HG03066 (cell line): ENCODE measurements around the gene APLF.
"Not testable (repeated sequence)": the region's sequence is repeated elsewhere in the genome, so short reads cannot be mapped to it uniquely, and the experiment has no call there.

Experiments used
- ATAC-seq: cut with Tn5 transposase; IDR thresholded peaks from one replicate; pipeline ENCODE4 v1.9.1; 2021; ENCODE audit warnings: low read depth; ENCODE audit not compliant: unreplicated experiment

Gene APLF

DNA sequence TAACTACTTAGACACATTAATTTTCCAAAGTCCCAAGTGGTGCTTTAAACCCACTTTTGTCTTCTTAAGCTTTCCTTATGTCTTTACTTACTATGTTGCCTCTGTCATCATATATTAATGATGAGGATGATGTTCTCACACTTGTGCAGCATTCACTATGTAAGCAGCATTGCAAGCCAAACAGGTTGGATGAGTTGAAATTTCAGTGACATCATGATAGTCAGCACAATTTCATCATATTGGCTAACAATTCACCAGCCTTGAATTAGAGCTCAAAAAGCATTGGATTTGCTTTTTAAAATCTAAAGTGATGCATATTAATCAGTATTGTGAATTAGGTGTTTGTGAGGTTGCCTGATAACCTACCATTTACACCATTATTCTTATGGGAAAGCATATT lies 7.7 kb downstream of the APLF start:
- no peak for ATAC-seq

DNA sequence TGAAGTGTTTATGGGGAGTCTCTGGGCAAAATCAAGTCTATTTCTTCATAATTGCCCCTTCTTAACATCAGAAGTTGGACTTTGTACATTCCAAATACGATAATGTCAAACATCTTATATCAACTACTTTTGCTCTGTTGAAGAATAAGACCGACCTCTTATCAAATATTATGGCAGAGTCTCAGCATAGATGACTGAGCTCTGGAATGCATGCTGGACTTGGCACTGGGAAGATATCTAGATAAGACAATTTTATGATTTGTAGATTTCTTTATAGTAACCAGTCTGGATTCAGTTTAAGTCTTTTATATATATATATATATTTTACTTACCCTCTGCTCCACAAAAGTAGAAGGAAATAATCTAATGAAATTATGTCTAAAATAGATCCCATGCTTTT lies 8.2 kb downstream of the APLF start:
- no peak for ATAC-seq

DNA sequence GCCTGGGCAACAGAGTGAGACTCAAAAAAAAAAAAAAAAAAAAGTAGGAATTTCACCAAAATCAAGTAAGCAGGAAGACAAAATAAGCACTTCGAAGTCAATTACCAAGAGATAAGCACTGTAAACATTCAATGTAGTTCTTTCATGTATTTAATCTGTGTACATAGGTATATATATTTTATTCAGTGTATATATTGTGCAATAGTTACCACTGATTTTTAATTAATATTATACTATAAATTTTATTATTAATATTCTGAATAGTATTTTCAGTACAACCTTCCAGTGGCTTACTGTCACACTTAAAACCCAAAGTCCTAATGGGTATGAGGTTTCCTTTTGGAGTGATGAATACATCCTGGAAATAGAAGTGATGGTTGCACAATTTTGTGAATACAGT lies 9.1 kb downstream of the APLF start:
- no peak for ATAC-seq

DNA sequence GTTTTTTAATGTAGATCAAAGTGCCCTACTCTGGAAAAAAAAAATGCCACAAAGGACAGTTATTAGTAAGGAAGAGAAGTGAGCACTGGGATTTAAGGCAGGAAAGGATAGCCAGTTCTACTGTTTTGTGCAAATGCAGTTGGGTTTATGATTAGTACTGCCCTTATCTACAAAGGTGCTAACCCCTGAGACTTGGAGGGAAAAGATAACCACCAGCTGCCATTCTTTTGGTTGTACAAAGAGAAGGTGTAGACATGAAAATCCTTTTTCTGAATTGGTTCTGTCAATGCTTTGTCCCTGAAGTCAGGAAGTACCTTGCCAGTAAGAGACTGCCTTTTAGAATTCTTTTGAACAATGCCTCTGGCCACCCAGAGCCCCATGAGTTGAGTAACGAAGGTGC lies 11.3 kb downstream of the APLF start:
- ATAC-seq, result no peak

DNA sequence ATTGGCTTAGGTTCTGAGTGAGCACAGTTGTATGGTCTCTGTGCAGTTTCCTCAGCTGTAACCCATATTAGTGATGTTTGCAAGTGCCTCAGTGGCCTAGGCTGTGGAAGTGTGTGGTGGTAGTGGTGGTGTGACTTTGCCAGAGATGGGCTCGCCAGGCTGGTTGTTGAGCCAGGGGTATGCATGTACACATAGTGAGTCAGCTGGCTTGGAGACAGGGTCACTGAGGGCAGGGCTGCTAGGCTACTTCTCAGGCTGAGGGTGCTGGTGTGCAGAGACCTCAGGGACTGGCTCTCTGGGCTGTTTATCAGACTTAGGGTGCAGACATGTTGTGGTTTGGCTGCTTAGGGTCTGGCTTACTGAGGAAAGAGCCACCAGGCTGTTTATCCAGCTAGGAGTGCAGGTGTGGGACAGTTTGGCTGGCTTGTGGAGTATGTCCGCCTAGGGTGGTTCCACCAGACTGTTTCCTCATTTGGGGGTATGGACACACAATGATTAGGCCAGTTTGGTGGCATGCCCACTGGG lies 15.0 kb downstream of the APLF start:
- no peak for ATAC-seq

DNA sequence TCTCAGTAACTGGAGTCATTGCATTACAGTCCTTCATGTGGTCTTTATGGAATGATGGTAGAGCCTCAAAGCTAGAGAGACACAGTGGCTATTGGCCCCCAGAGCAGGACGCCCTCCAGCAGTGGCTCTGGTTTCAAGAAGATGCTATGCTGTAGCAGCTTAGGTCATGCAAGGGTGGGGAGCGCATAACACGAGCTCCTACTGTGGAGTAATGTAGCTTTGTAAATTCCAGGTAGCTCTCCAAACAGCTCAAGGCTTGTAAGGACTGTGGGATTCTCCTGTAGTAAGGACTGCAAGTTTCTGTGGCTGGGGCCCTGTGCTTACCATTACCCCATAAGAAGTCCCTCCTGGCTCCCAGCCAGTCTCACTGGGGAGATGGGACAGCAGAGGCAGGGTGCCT lies 15.6 kb downstream of the APLF start:
- ATAC-seq, result no peak

DNA sequence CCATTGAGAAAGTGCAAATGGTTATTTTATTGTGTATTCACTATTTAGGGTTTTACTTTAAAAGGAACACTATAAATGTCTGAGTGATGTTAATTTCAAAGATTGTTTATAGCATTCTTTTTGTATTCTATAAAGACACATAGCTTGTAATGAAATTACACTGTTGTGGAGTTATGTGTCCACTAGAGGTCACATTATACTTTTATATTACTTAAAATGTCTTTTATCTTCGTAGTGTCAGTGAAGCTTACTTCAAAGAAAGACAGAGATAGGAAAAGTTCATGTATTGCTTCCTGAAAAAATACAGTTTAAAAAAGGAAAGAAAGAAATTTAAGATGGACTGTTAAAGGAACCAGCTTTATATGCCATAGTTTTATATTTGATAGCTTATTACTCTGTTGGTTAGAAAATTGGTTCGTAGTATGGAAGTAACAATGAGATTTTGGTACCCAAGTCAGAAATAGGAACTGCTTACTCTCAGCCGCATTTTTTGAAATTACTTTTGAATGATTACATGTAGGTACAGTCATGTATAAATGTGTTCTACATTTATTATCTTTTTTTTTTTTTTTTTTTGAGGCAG lies 20.5 kb downstream of the APLF start:
- ATAC-seq, result no peak

DNA sequence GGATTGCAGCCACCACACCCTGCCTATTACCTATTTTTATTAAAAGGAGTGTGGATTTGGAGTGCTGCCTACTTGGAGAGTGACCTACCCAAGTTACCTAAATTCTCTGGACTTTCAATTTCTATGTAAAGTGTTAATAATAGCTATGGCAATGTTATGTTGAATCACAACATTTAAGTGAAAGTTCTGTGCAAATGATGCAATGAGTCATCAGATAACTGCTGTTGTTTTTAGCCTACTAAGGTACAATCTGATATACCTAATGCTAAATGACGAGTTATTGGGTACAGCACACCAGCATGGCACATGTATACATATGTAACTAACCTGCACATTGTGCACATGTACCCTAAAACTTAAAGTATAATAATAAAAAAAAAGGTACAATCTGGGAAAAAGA lies 21.2 kb downstream of the APLF start:
- not testable (repeated sequence) for ATAC-seq

DNA sequence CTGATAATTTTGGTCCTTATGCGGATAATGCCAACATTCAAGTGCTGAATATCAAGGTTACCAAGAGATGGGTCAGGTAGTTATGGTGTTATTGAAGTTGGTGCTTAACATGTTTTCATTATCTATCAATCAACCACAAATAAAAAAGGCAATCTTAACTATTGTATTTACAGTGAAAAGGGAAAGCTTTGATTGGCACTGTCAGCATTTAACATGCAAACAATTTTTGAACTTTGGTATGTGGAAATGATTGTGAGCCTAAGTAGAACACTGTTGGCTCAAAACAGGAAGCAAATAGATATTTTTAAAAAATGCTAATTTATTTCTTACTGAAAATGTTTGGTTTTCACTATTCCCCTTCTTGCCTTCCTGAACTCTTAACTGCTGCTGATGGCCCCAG lies 21.9 kb downstream of the APLF start:
- no peak for ATAC-seq

DNA sequence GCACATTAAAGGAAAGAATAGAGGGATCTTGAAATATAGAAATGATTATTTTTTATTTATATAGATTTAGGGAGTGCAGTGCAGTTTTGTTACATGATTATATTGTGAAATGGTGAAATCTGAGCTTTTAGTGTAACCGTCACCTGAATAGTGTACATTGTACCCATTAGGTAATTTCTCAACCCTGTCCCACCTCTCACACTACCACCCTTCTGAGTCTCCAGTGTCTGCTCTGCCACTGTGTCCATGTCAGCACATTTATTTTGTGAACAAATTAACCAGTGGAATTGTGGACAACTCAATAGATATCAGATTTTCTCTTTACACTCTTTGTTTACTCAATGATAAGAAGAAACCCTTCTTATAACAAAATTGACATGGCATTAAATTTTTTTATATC lies 24.2 kb downstream of the APLF start:
- no peak for ATAC-seq

DNA sequence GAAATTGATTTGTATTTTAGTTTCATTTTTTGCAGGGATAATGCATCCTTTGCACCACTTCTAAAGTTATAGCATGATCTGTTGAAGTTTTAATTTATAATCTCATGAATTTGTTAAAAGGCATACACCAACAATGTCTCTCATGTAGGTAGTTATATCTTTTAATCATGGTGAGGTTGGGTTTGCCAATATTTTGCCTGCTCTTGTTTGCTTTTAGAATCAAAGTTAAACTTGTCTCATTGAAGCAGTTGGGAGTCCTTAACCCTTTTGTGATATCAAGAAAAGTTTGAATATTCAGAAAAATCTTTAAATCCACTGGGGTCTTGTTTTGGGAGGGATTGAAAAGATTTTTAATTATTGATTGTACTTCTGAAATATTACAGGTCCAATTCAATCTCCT lies 31.7 kb downstream of the APLF start:
- ATAC-seq, result no peak

DNA sequence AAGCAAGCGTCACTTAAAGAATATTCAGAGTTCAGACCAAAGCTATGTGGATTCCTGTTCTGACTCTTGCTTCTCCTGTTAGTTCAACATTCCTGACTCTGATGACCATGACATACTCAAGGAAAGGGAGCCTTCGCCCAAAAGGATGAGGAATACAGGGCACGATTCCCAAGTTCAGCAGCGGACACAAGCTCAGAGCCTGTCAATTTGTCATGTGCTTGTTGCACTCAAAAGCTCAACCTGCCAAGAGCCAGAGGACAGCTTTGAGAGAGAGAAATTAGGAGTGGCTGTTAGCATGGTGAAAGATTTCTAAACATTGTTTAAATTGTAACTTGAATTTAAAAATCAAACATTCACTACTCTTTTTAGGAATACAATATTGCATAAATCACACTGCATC lies 33.3 kb downstream of the APLF start:
- ATAC-seq, result no peak

DNA sequence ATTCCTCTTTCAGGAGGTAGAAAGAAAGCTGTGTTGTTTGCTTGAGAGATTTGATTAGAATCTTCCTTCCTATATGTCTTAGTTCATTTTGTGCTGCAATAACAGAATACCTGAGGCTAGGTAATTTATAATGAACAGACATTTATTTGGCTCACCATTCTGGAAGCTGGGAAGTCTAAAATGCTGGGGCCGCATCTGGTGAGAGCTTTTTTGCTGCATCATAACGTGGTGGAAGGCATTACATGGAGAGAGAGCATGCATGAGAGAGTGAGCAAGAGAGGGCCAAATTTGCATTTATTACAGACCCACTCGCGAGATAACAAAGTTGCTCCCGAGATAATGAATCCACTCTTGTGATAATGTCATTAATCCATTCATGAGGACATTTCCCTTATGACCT lies 34.4 kb downstream of the APLF start:
- ATAC-seq, result no peak

DNA sequence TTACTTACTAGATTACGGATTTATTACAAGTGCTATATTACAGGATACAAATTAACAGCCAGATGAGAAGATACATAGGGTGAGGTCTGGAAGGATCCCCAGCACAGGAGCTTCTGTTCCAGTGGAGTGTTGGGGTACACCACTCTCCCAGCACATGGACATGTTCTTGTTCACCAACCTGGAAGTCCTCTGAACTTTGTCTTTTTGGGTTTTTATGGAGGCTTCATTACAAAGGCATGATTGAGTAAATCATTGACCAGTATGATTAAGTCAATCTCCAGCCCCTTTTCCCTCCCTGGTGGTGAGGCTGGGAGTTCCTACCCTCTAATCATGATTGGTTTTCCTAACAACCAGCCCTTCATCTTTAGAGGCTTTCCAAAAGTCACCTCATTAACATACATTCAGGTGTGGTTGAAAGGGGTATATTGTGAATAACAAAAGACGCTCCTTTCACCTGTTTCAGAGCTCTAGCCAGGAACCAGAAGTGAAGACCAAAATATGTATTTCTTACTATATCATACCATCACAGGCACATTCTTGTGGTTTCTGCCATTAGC lies 38.3 kb downstream of the APLF start:
- ATAC-seq, result no peak

DNA sequence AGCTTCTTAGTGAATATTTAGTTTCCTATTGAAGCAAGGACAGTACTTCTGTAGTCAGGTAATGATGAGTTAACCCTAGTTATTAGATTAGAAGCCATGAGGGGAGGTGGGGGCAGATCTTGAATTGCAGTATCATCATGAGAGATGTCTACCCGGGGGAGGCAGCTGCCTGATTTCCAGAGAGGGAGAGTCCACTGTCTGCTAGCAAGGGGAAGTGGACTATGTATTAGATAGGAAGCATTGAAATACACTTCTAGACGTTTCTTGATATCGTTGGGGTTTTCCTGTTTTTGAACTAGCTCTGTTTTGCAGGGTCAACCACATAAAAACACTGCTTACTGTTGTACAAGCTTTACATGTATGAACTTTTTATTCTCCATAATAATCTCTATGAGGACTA lies 38.8 kb downstream of the APLF start:
- no peak for ATAC-seq

DNA sequence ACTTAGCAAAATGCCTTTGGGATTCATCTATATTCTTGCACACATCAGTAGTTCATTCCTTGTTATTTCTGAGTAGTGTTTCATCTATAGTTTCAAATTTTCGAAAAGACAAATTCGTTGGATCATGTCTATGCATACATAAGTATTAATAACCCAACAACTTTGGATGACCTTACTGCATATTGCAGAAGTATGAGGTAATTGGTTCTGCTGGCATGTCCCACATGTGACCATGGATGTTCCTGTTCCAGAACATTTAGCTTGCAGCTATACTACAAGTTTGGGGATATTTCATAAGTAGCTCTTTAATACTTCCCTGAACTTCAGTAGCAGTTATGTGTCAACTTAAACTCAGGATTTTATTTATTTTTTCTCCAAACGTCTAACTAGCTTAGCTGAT lies 44.9 kb downstream of the APLF start:
- ATAC-seq, result no peak

DNA sequence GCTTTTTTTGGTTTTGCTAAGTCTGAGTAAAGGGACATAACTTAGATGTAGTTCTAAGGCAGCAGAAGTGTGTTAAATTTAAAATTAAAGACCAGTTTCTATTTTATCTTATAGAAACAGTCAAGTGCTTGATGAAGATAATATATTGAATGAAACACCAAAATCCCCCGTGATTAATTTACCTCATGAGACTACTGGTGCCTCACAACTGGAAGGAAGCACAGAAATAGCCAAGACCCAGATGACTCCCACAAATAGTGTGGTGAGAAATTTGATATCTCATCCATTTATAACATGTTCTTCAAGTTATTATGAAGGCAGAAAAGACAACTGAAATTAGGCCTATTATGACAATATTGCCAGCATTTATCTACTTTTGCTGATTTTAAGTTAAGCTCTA lies 45.6 kb downstream of the APLF start:
- ATAC-seq, result no peak

DNA sequence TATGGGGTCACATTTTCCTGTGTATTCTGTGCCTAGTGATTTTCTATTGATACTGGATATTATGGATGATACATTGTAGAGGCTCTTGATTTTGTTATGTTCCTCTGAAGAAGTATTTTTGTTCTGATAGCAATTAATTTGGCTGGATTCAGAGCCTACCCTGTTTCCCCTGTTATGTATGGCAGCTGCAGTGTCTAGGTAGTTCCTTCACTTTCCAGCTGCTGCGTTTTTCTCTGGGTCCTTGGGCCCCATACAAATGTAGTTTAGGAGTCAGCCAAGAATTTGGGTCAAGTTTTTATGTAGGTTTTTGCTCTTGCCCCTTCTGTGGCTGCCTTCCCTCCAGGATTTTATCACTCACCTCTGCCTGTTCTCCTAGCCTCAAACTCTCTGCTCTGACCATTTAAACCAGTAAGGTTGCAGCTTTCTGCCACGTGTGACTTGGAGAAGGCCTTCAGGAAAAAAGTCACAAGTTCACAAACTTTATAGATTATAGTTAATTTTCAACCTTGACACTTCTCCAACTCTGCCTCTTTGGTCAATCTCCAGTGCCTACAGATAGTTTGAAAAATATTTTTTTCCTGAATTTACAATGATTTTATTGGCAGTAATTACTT lies 47.0 kb downstream of the APLF start:
- no peak for ATAC-seq

DNA sequence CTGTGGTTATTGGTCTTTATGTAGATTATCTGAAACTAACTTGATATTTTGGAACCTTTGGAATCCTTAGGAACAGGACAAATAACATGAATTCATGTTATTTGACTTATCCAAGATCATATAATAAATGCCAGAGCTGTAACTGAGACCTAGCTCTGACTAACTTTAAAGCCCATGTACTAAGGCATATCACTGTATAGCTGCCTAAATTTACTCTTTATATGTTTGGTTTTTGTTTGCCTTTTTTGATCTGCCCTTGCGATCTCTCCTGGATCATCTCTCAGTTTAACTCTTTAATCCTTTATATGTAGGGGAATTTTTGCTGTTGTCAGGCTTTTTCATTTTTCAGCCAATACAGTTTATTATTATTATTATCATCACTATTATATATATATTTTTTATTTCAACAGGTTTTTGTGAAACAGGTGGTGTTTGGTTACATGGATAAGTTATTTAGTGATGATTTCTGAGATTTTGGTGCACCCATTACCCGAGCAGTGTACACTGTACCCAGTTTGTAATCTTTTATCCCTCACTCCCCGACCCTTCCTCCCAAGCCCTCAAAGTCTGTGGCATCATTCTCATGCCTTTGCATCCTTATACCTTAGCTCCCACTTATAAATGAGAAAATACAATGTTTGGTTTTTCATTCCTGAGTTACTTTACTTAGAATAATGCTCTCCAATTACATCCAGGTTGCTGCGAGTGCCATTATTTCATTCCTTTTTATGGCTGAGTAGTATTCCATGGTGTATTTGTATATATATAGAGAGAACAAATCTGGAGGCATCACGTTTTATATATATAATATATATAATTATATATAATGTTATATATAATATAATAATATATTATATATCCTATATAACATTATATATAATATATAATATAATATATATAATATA lies 48.9 kb downstream of the APLF start:
- ATAC-seq, result no peak

DNA sequence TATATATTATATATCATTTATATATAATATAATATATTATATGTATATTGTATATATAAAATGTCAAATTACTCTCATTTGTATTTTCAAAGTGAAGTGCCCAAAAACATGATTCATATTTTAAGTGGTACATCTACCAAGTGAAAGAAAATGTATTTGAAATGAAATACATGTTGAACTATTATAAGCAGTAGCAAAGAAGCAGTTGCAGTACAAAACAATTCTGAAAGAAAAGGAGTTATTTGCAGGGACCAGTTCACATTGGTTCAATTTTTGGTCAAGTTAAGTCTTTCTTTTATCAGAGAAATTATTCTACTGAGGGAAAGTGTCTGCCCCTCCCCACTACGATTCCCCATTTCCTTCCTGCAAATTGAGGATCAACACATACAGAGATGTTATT lies 51.9 kb downstream of the APLF start:
- no peak for ATAC-seq

DNA sequence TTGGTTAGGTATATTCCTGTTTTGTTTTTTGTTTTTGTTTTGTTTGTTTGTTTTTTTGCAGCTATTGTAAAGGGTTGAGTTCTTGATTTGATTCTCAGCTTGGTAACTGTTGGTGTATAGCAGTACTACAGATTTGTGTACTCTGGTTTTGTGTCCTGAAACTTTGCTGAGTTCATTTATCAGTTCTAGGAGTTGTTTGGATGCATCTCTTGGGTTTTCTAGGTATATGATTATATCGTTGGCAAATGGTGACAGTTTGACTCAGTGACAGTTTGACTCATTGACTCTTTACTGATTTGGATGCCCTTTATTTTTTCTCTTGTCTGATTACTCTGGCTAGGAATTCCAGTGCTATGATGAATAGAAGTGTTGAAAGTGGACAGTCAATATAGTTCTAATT lies 53.7 kb downstream of the APLF start:
- no peak for ATAC-seq
